Kidney tubule cell (primary cell): ENCODE data around the gene TXLNB.
A peak's percentile ranks its signal among the peaks of the same experiment; 100 is the strongest.

ENCODE experiments used
- DNase-seq: peaks from one replicate; pipeline ENCODE4 v3.0.0-alpha.2; 2018; ENCODE audit warnings: low spot score

TXLNB gene

GRCh38 chr6:139270249-139270648 lies 21.5 kb downstream of the TXLNB start:
- no peak for DNase-seq

- DNase-seq = no peak
These were observed 26.1 kb downstream of the TXLNB start for GRCh38 chr6:139265512-139266190.

DNA sequence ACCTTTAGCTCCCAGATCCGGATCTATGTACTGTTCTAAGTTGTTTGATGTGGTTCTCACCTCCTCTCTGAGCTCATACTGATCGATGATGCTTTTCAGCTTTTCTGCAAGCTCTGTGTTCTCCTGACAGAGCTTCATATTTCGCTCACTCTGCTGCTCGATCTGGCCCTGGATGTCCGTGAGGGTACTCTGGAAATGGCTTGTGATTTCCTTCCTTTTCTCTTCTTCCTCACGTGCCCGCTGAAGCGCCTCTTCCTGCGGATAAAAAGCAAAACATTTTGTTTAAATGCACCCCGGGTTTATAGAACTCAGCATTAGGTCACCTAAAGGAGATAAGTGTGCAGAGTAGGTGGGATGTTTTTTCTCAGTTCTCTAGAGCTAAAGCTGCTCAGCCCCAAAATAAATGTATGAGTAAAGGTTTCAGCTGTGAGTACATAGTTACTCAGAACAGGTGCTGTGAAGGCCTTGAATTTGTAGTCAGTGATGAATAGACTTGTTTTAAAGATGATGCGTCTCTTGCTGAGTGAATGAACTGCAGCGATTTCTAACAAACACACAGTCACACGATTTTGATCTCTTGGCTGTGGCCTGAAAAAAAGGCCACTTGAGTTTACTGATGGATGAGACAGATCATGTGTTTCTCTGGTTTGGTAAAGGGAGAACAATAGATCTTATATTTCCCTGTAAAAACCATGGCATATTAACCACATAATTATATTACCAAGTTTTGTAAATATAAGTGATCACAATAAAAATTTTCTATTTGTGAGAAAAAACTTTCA lies 29.1 kb downstream of the TXLNB start:
- DNase-seq = peak; percentile 58

DNA sequence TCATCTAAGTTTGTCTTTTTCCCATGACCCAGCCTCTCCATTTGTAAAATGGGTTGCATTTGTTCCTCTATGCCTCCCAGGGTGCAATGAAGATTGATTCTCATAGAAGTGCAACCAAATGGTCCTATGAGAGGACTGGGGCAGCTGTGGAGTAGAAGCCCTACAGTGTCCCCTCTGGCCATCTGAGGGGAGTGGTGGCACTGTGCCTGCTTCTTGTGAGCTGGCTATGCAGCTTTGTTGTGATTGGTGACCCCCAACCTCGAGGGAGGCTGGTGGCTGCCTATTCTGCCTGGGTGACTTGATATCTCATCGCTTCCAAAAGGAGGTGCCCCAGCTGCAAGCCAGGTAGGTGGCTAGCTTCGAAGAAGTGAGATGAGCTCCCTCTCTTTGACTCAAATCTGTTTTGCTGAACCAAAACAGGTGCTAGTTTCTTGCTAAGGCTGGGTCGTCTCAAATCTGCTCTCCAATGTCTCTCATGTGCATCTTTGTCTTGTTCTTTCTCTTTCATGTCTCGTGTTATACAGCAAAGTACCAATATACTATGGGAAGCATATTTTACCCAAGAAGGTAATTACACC lies 33.9 kb downstream of the TXLNB start:
- no peak for DNase-seq

- no peak for DNase-seq
These were observed 34.5 kb downstream of the TXLNB start for GRCh38 chr6:139257291-139257690.

GRCh38 chr6:139256087-139256486 lies 35.7 kb downstream of the TXLNB start:
- no peak for DNase-seq

- no peak for DNase-seq
These were observed 37.6 kb downstream of the TXLNB start for GRCh38 chr6:139254196-139254595.

- DNase-seq = no peak
These were observed 38.1 kb downstream of the TXLNB start for GRCh38 chr6:139253656-139254055.

DNA sequence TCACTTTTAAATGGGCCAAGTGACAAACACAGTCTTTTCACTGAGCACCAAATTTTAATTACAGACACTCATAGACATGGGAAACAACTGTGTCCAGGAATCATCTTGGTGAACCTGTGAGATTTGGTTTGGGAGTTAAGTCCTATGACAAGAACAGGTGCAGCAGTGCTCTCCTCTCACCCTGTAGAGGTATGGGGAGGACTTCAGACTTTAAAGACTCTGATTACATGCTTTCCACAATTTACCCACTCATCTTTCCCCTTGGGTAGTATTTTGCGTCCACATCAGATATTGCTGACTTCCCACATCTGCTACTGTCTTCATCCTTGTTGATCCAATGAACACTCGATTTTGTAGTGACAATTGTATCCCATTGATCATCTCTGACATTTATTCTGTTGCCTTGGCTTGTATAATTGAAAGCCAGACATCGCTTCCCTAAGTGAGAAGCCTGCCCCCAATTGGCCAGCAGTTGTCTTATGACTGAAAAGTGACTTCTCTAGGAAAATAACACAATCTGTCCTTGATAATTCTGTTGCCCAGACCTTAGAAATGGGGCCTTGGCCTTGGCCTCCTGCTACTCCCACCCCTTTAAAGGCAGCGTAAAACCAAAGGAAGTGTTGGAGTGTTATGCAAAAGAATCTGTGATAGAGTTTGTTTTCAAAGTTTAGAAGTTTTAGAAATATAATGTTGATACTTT lies 40.0 kb downstream of the TXLNB start:
- no peak for DNase-seq

DNA sequence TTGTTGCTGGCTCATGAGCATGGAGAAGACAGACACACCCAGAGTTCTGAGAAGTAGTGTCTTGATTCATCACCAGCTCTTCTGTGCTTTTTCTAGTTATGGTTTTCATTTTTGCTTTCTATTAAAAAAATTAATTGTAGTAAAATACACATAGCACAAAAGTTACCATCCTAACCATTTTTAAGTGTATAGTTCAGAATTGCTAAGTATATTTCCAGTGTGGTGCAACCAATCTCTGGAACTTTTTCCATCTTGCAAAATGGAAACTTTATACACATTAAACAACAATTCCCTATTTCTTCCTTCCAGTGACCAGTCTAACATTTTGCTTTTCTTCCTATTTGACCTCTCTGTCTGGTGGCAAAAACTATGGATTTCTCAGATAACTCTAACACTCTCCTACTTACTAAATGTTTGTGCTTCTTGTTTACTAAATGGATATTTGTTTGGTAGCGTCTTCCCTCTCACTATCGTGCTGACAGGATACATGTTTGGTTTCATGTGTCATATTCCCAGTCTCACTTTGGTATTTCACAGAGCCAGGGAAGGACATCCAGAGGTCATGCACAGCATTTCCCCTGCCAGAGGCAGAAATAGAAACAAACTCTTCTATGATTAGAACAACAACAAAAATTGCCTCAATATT lies 40.6 kb downstream of the TXLNB start:
- DNase-seq = no peak

GRCh38 chr6:139250296-139251044 lies 41.3 kb downstream of the TXLNB start:
- peak; percentile 52 for DNase-seq

GRCh38 chr6:139249395-139249794 lies 42.4 kb downstream of the TXLNB start:
- DNase-seq = no peak

DNA sequence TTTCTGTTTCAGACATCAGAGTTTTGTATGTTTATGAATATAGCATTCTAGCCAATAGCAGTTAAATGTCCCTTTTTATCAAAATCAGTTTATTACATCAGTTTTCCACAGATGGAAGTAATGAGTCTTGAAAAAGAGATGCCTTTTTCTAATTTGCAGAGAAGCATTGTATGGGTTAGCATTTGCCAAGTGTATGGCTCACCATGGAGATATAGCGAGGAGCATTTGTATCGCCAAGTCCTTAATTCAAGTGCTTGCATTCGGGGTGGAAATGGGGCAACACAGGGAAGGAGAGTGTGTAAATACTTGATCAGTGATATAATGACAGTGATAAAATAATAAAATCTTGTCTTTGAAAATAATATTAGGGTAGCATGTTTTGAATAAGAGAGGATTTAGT lies 42.9 kb downstream of the TXLNB start:
- DNase-seq = no peak

GRCh38 chr6:139247618-139248017 lies 44.2 kb downstream of the TXLNB start:
- DNase-seq = no peak

DNA sequence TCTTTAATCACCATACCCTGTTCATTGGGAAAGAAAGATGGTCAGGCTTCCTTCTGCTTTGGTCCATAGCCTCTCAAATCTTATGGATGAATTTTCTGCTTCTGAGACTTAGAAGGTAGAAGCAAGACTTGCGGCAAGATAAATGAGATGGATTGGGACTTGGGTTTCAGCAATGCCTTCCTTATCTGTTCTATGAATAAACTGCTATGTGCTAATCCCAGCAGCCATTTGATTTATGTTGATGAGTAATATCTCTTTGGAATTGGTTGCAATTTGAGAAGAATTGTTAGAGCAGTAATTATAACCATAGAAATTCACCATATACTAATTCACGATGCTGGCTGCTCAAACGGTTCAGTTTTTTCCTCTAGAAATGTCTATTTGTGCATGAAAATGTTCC lies 48.3 kb downstream of the TXLNB start:
- no peak for DNase-seq

DNA sequence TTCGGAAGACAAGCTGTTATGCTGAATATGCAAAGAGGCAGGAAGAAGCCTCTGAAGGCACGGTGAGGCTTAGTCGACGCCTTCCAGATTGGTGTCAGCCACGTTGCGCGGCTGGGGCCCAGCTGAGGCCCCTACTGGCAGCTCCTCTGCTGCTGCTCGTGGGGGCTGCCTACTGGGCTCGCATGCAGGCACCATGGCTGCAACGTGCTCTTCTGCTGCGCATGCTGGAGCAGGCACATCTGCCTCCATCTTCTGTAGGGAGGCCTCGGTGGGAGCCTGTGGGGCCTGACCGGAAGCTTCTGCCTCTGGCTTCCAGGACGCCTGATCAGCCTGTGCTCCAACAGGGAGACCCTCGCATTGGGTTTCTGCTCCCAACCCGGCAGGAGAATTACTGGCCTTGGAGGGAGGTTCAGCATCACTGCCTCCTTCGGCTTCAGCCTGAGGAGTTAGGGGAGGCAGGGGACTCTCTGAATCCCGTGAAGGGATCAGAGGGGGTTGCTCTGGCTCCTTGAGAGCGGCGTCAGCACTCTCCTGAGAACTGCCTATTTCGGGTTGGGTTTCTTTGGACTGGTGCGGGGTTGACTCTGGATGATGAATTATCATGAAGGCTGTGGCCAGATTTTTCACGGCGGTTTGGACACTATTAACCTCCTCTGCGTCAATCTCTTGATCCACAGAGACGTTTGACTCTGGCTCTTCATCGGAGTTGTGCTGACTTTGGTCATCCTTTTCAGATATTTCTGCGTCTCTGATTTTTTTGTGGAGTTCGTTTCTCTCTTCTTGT lies 49.1 kb downstream of the TXLNB start:
- no peak for DNase-seq

GRCh38 chr6:139240161-139241010 lies 51.4 kb downstream of the TXLNB start:
- no peak for DNase-seq

- no peak for DNase-seq
These were observed 52.7 kb downstream of the TXLNB start for GRCh38 chr6:139239064-139239463.

- DNase-seq = no peak
These were observed 55.7 kb downstream of the TXLNB start for GRCh38 chr6:139236105-139236504.

DNA sequence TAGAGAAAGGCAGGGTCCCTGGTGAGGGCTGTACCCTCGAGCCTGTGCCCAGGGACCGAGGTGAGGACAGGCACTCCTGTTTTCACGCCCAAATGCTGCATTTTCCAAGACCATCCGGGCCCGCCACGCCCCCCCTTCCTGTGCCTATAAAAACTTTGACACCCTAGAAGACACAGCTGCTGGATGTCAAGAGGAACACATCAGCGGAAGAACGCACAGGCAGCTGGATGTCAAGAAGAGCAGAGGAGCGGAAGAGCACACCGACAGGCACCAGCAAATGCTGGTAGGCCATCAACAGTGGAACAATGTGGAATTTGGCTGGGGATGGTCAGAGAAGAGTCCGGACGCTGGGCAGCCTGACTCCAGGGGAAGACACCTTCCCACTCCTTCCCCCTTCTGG lies 56.1 kb downstream of the TXLNB start:
- no peak for DNase-seq
